ENCODE measurements around the gene PLXNB3.
A peak's percentile ranks its signal among the peaks of the same experiment; 100 is the strongest.

PLXNB3 gene

DNA sequence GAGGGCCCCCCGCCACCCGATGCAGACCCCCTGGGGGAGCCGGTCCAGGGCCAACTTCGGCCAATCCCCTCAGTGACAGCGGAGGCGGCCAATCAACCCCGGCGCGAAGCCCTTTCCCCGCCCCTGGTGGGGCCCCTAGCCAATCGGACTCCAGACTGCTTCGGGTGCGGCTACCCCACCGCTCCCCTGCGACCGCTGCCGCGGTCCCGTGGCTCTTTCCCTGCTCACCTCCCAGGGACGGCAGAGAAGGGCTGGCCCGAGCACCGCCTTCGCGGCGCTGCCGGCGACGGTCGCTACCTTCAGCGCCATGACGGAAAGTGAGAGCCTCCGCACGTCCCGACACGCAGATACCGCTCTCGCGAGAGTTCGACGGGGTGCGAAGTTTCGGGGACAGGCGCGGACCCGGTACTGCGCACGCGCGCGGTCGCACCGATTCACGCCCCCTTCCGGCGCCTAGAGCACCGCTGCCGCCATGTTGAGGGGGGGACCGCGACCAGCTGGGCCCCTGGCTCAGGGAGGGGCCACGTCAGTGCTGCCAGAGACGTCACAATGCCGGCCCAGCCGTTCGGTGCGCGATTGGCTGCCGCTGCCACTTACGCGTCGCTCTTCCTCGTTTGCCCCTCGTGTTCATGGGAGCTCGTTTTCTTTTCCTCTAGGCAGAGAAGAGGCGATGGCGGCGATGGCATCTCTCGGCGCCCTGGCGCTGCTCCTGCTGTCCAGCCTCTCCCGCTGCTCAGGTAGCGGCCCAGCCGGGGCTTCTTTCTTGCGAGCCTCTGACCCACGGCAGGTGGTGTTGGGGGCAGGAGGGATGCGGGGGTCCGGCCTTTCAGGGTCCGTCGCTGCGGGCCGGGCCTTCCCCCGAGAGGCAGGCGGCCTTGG, 30.2 kb downstream of the PLXNB3 start, which contains the start of the genes IDH3G and SSR4:
TSS of gene IDH3G (minus strand) at position 358 of the 879 bp plus-strand sequence. CDS start at position 309, 49 bp downstream.
TSS of gene SSR4 (plus strand) at position 651 of the 879 bp plus-strand sequence. CDS start at position 671, 20 bp downstream.
- Histone ChIP-seq H3K36me3 (ENCODE audit: control insufficient read depth in 2 of 2, insufficient read depth in 1 of 2, low read length in 2 of 2) (peaks cover 5 to 59% of the 10 kb centered on the region in 2 experiments; a peak in 2 of 3 replicates), H3K9me3 (ENCODE audit: control insufficient read depth, insufficient read depth, low read depth, low read length) (no peaks in the 10 kb centered on the region), H3K4me3 (ENCODE audit: low read depth, low read length) (peak within 1 kb of the TSS; percentile 80), H3K4me1 (ENCODE audit: control insufficient read depth, insufficient read depth, low read length) (no peaks in the 10 kb centered on the region), H3K27ac (ENCODE audit: extremely low read depth, low read depth, low read length) (peak within 1 kb of the TSS; percentile 89)
- ChIA-PET CTCF (interaction anchor here (1.1 kb wide), 2 partner anchors 12 to 30 kb away, joined by 3 read pairs; partner anchors contain the start of gene PLXNB3), POLR2A (interaction anchor here (0.6 to 1.9 kb wide), 14 partner anchors 9 to 696 kb away, joined by 3 to 16 read pairs (median 4); partner anchors contain the start of genes NAA10, SLC10A3 and SRPK3)
- TF ChIP-seq KLF10 (tag by site-specific recombination; IDR thresholded peaks at IDR 0.05) (peak; percentile 83), ZNF776 (tag by site-specific recombination; IDR thresholded peaks at IDR 0.05; ENCODE audit: borderline replicate concordance) (no peak), ZEB2 (tag by site-specific recombination; IDR thresholded peaks at IDR 0.05) (no peak; the same call in none of the 2 replicates), KLF9 (tag by site-specific recombination; IDR thresholded peaks at IDR 0.05; ENCODE audit: low read depth) (peak; percentile 90), SP2 (tag by site-specific recombination; IDR thresholded peaks at IDR 0.05) (peak; percentile 84), YY2 (tag by site-specific recombination; IDR thresholded peaks at IDR 0.05) (peak; percentile 94), ZNF157 (tag by site-specific recombination; IDR thresholded peaks at IDR 0.05) (no peak), PRDM1 (tag by site-specific recombination; IDR thresholded peaks at IDR 0.05) (0 out of 2 replicates have a peak, but pooled peaks have one; percentile 28), SP3 (tag by site-specific recombination; IDR thresholded peaks at IDR 0.05) (peak; percentile 77), ZNF555 (tag by site-specific recombination; conservative IDR thresholded peaks at IDR 0.05) (no peak), ZNF629 (tag by site-specific recombination; IDR thresholded peaks at IDR 0.05) (peak; percentile 98), ZNF747 (tag by site-specific recombination; IDR thresholded peaks at IDR 0.05) (no peak), ZNF202 (tag by site-specific recombination; IDR thresholded peaks at IDR 0.05; ENCODE audit: borderline replicate concordance) (no peak), ZNF501 (tag by site-specific recombination; IDR thresholded peaks at IDR 0.05) (peak; percentile 73), YY1 (tag by site-specific recombination; IDR thresholded peaks at IDR 0.05) (peak; percentile 91), ZNF132 (tag by site-specific recombination; IDR thresholded peaks at IDR 0.05; ENCODE audit: borderline replicate concordance) (no peak), ZNF426 (tag by site-specific recombination; IDR thresholded peaks at IDR 0.05) (no peak), ZIC2 (tag by site-specific recombination; IDR thresholded peaks at IDR 0.05) (0 out of 2 replicates have a peak, but pooled peaks have one; percentile 22), ZFP69B (tag by site-specific recombination; IDR thresholded peaks at IDR 0.05) (peak; percentile 85; the same call in 1 of the 2 replicates), ZNF76 (tag by site-specific recombination; IDR thresholded peaks at IDR 0.05; ENCODE audit: borderline replicate concordance, low read depth) (peak; percentile 60; the same call in 1 of the 2 replicates)
- TF ChIP-seq, protein P1, sequence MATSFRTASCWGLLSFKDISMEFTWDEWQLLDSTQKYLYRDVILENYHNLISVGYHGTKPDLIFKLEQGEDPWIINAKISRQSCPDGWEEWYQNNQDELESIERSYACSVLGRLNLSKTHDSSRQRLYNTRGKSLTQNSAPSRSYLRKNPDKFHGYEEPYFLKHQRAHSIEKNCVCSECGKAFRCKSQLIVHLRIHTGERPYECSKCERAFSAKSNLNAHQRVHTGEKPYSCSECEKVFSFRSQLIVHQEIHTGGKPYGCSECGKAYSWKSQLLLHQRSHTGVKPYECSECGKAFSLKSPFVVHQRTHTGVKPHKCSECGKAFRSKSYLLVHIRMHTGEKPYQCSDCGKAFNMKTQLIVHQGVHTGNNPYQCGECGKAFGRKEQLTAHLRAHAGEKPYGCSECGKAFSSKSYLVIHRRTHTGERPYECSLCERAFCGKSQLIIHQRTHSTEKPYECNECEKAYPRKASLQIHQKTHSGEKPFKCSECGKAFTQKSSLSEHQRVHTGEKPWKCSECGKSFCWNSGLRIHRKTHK (tag by site-specific recombination; IDR thresholded peaks at IDR 0.05): no peak
- TF ChIP-seq, protein P2, sequence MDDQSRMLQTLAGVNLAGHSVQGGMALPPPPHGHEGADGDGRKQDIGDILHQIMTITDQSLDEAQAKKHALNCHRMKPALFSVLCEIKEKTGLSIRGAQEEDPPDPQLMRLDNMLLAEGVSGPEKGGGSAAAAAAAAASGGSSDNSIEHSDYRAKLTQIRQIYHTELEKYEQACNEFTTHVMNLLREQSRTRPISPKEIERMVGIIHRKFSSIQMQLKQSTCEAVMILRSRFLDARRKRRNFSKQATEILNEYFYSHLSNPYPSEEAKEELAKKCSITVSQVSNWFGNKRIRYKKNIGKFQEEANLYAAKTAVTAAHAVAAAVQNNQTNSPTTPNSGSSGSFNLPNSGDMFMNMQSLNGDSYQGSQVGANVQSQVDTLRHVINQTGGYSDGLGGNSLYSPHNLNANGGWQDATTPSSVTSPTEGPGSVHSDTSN (CRISPR knock-in tag; IDR thresholded peaks at IDR 0.05): no peak; the same call in 1 of the 2 replicates
- TF ChIP-seq, protein P3, sequence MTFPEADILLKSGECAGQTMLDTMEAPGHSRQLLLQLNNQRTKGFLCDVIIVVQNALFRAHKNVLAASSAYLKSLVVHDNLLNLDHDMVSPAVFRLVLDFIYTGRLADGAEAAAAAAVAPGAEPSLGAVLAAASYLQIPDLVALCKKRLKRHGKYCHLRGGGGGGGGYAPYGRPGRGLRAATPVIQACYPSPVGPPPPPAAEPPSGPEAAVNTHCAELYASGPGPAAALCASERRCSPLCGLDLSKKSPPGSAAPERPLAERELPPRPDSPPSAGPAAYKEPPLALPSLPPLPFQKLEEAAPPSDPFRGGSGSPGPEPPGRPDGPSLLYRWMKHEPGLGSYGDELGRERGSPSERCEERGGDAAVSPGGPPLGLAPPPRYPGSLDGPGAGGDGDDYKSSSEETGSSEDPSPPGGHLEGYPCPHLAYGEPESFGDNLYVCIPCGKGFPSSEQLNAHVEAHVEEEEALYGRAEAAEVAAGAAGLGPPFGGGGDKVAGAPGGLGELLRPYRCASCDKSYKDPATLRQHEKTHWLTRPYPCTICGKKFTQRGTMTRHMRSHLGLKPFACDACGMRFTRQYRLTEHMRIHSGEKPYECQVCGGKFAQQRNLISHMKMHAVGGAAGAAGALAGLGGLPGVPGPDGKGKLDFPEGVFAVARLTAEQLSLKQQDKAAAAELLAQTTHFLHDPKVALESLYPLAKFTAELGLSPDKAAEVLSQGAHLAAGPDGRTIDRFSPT (tag by site-specific recombination; IDR thresholded peaks at IDR 0.05): peak; percentile 48; the same call in 1 of the 2 replicates
- TF ChIP-seq, protein P4, sequence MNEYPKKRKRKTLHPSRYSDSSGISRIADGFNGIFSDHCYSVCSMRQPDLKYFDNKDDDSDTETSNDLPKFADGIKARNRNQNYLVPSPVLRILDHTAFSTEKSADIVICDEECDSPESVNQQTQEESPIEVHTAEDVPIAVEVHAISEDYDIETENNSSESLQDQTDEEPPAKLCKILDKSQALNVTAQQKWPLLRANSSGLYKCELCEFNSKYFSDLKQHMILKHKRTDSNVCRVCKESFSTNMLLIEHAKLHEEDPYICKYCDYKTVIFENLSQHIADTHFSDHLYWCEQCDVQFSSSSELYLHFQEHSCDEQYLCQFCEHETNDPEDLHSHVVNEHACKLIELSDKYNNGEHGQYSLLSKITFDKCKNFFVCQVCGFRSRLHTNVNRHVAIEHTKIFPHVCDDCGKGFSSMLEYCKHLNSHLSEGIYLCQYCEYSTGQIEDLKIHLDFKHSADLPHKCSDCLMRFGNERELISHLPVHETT (tag by site-specific recombination; IDR thresholded peaks at IDR 0.05): no peak
- TF ChIP-seq, protein P5, sequence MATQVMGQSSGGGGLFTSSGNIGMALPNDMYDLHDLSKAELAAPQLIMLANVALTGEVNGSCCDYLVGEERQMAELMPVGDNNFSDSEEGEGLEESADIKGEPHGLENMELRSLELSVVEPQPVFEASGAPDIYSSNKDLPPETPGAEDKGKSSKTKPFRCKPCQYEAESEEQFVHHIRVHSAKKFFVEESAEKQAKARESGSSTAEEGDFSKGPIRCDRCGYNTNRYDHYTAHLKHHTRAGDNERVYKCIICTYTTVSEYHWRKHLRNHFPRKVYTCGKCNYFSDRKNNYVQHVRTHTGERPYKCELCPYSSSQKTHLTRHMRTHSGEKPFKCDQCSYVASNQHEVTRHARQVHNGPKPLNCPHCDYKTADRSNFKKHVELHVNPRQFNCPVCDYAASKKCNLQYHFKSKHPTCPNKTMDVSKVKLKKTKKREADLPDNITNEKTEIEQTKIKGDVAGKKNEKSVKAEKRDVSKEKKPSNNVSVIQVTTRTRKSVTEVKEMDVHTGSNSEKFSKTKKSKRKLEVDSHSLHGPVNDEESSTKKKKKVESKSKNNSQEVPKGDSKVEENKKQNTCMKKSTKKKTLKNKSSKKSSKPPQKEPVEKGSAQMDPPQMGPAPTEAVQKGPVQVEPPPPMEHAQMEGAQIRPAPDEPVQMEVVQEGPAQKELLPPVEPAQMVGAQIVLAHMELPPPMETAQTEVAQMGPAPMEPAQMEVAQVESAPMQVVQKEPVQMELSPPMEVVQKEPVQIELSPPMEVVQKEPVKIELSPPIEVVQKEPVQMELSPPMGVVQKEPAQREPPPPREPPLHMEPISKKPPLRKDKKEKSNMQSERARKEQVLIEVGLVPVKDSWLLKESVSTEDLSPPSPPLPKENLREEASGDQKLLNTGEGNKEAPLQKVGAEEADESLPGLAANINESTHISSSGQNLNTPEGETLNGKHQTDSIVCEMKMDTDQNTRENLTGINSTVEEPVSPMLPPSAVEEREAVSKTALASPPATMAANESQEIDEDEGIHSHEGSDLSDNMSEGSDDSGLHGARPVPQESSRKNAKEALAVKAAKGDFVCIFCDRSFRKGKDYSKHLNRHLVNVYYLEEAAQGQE (tag by site-specific recombination; IDR thresholded peaks at IDR 0.05): peak; percentile 47; the same call in 1 of the 2 replicates
